DOHH2 (cell line): ENCODE results near the gene TKT.

ENCODE experiments used
- H3F3A ChIP-seq: fragments of 200-600 bp; sonication (generic), shearing (Covaris generic); 2 replicates; pipeline ENCODE4 v1.6.0; 2016; ENCODE audit warnings: antibody characterized with exemption, mild to moderate bottlenecking; ENCODE audit not compliant: control insufficient read depth, insufficient read depth
- H3K27ac ChIP-seq: fragments of 200-600 bp; sonication (generic); 2 replicates; pipeline ENCODE4 v1.5.1; 2014; ENCODE audit warnings: low read depth, mild to moderate bottlenecking, low read length, moderate library complexity
- H3K27me3 ChIP-seq: fragments of 200-600 bp; sonication (generic); 2 replicates; pipeline ENCODE4 v1.6.1; 2014; ENCODE audit warnings: mild to moderate bottlenecking, low read length, mixed read lengths; ENCODE audit not compliant: control insufficient read depth
- H3K36me3 ChIP-seq: fragments of 200-600 bp; sonication (generic); 2 replicates; pipeline ENCODE4 v1.6.1; 2014; ENCODE audit warnings: mild to moderate bottlenecking, low read length, moderate library complexity, mixed read lengths; ENCODE audit not compliant: control insufficient read depth
- H3K4me1 ChIP-seq: fragments of 200-600 bp; sonication (generic); 2 replicates; pipeline ENCODE4 v1.6.1; 2014; ENCODE audit warnings: mild to moderate bottlenecking, low read length, mixed read lengths; ENCODE audit not compliant: control insufficient read depth
- H3K4me2 ChIP-seq: fragments of 200-600 bp; sonication (generic); 2 replicates; pipeline ENCODE4 v1.6.0; 2014; ENCODE audit warnings: mild to moderate bottlenecking, low read length, moderate library complexity
- H3K4me3 ChIP-seq: fragments of 200-600 bp; sonication (generic); 2 replicates; pipeline ENCODE4 v1.5.1; 2014; ENCODE audit warnings: mild to moderate bottlenecking, low read length, mixed read lengths
- H3K79me2 ChIP-seq: fragments of 200-600 bp; sonication (generic); 2 replicates; pipeline ENCODE4 v1.6.1; 2014; ENCODE audit warnings: mild to moderate bottlenecking, low read length, mixed read lengths; ENCODE audit not compliant: control insufficient read depth
- H3K9me2 ChIP-seq: fragments of 200-600 bp; sonication (generic); replicated peaks from 2 replicates; pipeline ENCODE4 v1.6.1; 2014; ENCODE audit warnings: mild to moderate bottlenecking, low read length, mixed read lengths; ENCODE audit not compliant: control insufficient read depth
- H3K9me3 ChIP-seq: fragments of 200-600 bp; sonication (generic); 2 replicates; pipeline ENCODE4 v1.6.1; 2014; ENCODE audit warnings: antibody characterized with exemption, low read length, mixed read lengths; ENCODE audit not compliant: control insufficient read depth, insufficient read depth
- H4K20me1 ChIP-seq: fragments of 200-600 bp; sonication (generic); 2 replicates; pipeline ENCODE4 v1.6.0; 2014; ENCODE audit warnings: low read depth, mild to moderate bottlenecking, antibody characterized with exemption, low read length, moderate library complexity; ENCODE audit not compliant: control insufficient read depth, insufficient read depth
- CTCF ChIP-seq: fragments of 200-600 bp; sonication (generic); IDR thresholded peaks from one replicate; pipeline ENCODE4 v1.5.1; 2014; ENCODE audit warnings: antibody characterized with exemption, mild to moderate bottlenecking, low read depth, low read length; ENCODE audit not compliant: poor library complexity, severe bottlenecking
- EZH2phosphoT487 ChIP-seq: fragments of 200-600 bp; sonication (generic); IDR thresholded peaks from 2 replicates; pipeline ENCODE4 v1.6.1; 2017; ENCODE audit warnings: borderline replicate concordance, mild to moderate bottlenecking, antibody characterized with exemption, low read length, moderate library complexity, mixed read lengths

TKT gene

GRCh38 chr3:53263907-53264306, 8.1 kb upstream of the TKT start:
- no peaks in the 10 kb centered on the region for H3K36me3 ChIP-seq
- H3K79me2 ChIP-seq: no peaks in the 10 kb centered on the region
- TF ChIP-seq CTCF (no peak), EZH2phosphoT487 (no peak)
- H3K9me3 ChIP-seq: no peaks in the 10 kb centered on the region
- no peak overlapping the region for H3K27ac ChIP-seq
- no peak overlapping the region for H3K4me3 ChIP-seq
- no peaks in the 10 kb centered on the region for H3F3A ChIP-seq
- H3K4me1 ChIP-seq: peaks cover 10% of the 10 kb centered on the region
- H4K20me1 ChIP-seq: no peaks in the 10 kb centered on the region
- H3K27me3 ChIP-seq: no peaks in the 10 kb centered on the region
- no peak overlapping the region for H3K4me2 ChIP-seq
- H3K9me2 ChIP-seq: no peaks in the 10 kb centered on the region

GRCh38 chr3:53261712-53262111, 5.9 kb upstream of the TKT start:
- H3K36me3 ChIP-seq: no peaks in the 10 kb centered on the region
- peak overlapping the region; percentile 12; the same call in 1 of the 2 replicates for H3K4me2 ChIP-seq
- H3K27ac ChIP-seq: no peak overlapping the region
- no peaks in the 10 kb centered on the region for H3F3A ChIP-seq
- H3K4me3 ChIP-seq: no peak overlapping the region
- no peaks in the 10 kb centered on the region for H3K9me2 ChIP-seq
- no peak for TF ChIP-seq CTCF
- TF ChIP-seq EZH2phosphoT487: no peak
- no peaks in the 10 kb centered on the region for H3K9me3 ChIP-seq
- H3K79me2 ChIP-seq: no peaks in the 10 kb centered on the region
- H3K27me3 ChIP-seq: no peaks in the 10 kb centered on the region
- H3K4me1 ChIP-seq: peaks cover 10% of the 10 kb centered on the region
- H4K20me1 ChIP-seq: no peaks in the 10 kb centered on the region

- no peak for TF ChIP-seq CTCF
- TF ChIP-seq EZH2phosphoT487: no peak
- Histone ChIP-seq H3K27me3 (no peaks in the 10 kb centered on the region), H3K9me2 (no peaks in the 10 kb centered on the region), H3K4me1 (peaks cover 16% of the 10 kb centered on the region), H3K4me2 (no peak overlapping the region), H4K20me1 (no peaks in the 10 kb centered on the region), H3K79me2 (peaks cover 8% of the 10 kb centered on the region), H3K9me3 (no peaks in the 10 kb centered on the region), H3K36me3 (peaks cover 4% of the 10 kb centered on the region), H3K27ac (no peak overlapping the region), H3F3A (no peaks in the 10 kb centered on the region), H3K4me3 (no peak overlapping the region)
These were observed 4.5 kb upstream of the TKT start for GRCh38 chr3:53260286-53260785.
